ENCODE results near the gene TPSG1.
"Not testable (repeated sequence)": the region's sequence is repeated elsewhere in the genome, so short reads cannot be mapped to it uniquely, and the experiment has no call there.

DNA sequence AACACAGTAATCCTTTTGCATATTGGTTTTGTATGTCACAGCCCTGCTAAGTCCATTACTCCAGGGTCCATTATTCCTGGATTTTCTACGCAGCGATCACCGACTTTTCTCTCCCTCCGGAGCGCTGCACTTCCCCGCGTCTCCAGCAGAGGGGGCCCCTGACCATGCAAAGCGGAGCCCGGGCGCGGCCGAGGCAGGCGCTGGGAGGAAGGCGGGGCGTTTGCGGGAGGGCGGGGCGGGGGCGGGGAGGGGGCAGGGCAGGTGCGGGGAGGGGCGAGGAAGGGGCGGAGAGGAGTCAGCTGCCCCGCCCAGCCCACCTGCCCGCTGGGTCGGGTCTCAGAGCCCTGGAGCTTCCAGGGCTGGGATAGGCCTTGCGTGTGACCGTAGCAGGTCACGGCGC lies 11.6 kb upstream of the TPSG1 start:
- TF ChIP-seq, protein P1, sequence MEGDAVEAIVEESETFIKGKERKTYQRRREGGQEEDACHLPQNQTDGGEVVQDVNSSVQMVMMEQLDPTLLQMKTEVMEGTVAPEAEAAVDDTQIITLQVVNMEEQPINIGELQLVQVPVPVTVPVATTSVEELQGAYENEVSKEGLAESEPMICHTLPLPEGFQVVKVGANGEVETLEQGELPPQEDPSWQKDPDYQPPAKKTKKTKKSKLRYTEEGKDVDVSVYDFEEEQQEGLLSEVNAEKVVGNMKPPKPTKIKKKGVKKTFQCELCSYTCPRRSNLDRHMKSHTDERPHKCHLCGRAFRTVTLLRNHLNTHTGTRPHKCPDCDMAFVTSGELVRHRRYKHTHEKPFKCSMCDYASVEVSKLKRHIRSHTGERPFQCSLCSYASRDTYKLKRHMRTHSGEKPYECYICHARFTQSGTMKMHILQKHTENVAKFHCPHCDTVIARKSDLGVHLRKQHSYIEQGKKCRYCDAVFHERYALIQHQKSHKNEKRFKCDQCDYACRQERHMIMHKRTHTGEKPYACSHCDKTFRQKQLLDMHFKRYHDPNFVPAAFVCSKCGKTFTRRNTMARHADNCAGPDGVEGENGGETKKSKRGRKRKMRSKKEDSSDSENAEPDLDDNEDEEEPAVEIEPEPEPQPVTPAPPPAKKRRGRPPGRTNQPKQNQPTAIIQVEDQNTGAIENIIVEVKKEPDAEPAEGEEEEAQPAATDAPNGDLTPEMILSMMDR (IDR thresholded peaks at IDR 0.05; ENCODE audit: low read length) = not testable (repeated sequence)
- TF ChIP-seq EZH2 (IDR thresholded peaks at IDR 0.05; ENCODE audit: borderline replicate concordance, low read length) = not testable (repeated sequence)
